Left ventricle myocardium superior (tissue), 1 donor: ENCODE data around the gene RAE1. TPM values are rescaled to one million over a fixed set of nuclear protein-coding genes. Genes with fewer than 3 reads are reported as not detected.

Source experiments
- ATAC-seq: fragments of 200-7000 bp; cut with Tn5 transposase; one replicate; pipeline ENCODE4 v1.9.1; 2020; ENCODE audit warnings: mild to moderate bottlenecking, moderate library complexity
- DNase-seq: peaks from one replicate; pipeline ENCODE4 v3.0.0-alpha.2; 2020
- intact Hi-C: fragments of 100-400 bp; cut with micrococcal nuclease; formaldehyde crosslinking; loops from one replicate; pipeline ENCODE4 v1.11.0; 2022
- total RNA-seq: library from RNA; stranded (reverse); fragmentation: NEBNext Ultra II Directional; extraction: Animal tissue kit (Norgen Biotek cat#: 25700); gene quantifications from one replicate; pipeline ENCODE4 v1.2.1, GENCODE V29; 2021
- donor health status: DM: no; HTN: yes; CAD: no; lungs with severe emphysema.

Gene RAE1
- total RNA-seq, 1 donor from 2014 or later = 15.1 TPM

DNA sequence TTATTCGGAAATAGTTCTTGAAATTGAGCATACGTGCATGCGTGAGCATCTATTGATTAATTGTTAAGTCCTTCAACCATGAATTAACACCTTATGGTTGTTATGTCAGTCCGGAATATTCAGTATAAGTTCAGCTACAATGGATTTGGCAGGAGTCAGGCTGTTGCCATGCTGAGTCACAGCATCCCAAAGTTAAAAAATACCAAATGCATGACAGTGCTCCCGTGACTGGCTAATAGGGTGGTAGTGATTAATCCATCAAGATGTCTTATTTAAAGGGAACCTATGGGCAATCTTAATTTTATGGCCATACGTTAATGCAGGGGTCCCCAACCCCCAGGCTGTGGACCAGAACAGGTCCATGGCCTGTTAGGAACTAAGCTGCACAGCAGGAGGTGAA lies 10.5 kb downstream of the RAE1 start:
- intact Hi-C loops = no loop called here
- ATAC-seq (no peak), DNase-seq (no peak)

DNA sequence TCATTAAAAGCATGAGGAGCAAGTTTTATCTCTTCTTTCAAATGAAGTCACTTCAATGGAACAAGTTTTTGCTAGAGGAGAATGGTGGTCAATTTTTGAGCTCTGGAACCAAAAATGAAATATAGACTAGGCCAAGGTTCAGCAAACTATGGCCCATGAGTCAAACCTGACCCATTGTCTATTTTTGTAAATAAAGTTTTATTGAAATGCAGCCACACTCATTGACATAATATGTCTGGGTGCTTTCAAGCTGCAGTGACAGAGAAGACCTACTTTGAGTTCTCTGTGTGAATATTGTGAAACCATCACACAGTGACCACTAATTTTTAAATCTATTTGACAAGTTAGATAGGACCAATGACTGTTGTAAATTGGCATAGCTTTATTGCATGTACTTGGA lies 13.4 kb downstream of the RAE1 start:
- ATAC-seq (no peak), DNase-seq (no peak)
- intact Hi-C loops = no loop called here

DNA sequence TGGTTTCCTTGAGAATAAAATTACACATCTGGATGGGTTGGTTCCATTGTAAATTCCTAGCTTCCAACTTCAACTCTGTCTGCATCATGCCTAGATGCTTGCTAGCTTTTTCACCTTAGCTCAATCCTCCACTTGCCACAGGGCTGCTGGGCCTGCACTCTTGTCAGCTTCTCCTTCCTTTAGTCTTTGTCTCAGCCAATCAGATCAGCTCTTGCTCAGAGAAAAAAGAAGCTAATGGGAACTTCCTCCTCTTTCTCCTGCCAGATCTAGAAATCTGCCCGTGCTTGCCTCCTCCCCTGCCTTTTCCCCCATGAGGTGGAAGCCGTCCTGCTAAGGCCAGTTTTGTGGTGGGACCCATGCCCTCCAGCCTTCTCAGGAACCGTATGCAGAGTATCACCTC lies 18.5 kb downstream of the RAE1 start:
- DNase-seq (no peak), ATAC-seq (no peak)
- intact Hi-C loops = no loop called here

DNA sequence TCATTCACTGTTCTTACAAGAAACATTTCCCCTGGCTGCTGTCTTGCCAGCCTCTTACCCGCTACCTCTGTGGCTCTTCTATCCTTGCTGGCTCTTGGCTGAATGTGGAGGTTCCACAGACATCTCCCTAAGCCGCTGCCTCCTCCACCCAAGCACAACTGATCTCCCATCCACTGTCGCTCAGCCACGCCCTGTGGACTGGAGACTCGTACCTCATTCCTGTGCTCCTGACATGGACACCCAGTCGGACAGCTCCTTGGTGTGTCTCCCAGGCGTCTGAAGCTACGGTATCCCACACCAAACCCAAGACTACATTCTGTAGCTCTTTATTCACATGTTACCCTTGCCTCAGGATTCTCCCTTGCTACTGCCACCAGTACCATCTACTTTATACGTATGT lies 19.3 kb downstream of the RAE1 start:
- intact Hi-C loops = no loop called here
- DNase-seq (no peak), ATAC-seq (no peak)

- intact Hi-C loops = no loop called here
- ATAC-seq = no peak
Measured at GRCh38 chr20:57371363-57371762, 20.3 kb downstream of the RAE1 start.

GRCh38 chr20:57372157-57372556 lies 21.1 kb downstream of the RAE1 start:
- DNase-seq = no peak
- no peak for ATAC-seq
- intact Hi-C loops = no loop called here

More at GRCh38 chr20:57371363-57371762, 20.3 kb downstream of the RAE1 start:
- DNase-seq = no peak

GRCh38 chr20:57372581-57373350 lies 21.7 kb downstream of the RAE1 start:
- DNase-seq = no peak
- no peak for ATAC-seq
- intact Hi-C loops = no loop called here

GRCh38 chr20:57374343-57374930 lies 23.4 kb downstream of the RAE1 start:
- intact Hi-C loops = no loop called here
- ATAC-seq = no peak
- DNase-seq = no peak

DNA sequence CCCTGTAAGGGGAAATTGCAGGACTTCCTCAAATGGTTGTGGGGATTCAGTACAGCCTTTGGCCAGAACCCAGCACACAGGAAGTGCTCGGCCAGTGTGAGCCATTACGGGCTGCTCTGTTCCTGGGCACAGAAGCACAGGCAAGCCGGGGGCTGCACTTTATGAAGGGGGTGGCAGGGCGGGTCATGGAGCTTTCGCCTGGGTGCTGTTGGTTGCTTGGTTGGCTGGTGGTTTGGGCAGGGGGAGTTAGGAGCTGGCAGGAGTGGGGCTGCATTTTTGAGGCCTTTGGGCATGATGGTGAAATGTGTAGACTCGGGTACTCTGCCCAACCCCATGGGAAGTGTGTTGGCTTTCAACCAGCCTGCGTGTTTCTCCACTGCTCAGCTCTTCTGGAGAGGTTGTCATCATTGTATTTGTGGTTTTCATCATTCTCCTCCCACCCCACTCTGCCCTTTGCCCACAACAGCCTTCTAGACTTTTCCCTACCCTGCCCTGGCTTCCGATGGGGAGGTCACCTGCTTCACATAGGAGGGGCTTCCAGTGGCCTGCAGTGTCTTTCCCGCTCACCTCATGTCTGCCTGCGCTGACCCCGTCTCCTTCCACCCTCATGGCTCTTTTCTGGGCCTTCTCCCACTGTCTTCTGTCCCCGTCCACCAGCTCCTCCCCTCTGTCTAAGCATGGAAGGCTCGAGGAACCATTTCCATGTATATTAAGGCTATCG lies 24.0 kb downstream of the RAE1 start:
- DNase-seq = no peak
- peak; percentile 80 for ATAC-seq
- intact Hi-C loops = no loop called here

DNA sequence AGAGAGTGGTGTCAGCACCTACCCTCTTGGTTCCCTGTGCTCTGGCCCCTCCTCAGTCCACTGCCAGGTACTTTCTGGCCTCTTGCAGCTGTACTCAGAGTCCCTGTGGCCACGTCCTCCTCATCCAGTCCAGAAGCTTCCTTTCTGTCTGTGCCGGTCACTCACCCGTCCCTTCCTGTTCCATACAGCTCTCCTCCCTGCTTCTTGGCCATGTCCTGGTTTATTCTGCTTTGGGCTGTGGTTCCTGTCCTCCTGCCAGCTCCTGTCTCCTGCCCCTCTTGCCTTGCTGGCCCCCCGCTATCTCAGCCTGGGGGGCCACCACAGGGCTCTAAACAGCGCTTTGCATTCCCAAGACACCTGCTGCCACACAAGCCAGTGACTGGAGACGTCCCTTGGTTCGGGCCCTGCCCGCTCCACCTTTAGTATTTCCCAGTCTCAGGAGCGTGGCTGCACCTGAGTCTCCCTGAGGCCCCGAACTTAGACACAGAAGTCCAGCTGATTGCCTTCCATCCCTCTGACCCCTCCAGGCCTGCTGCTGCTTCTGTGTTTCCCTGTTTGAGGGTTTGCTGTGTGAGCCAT lies 24.7 kb downstream of the RAE1 start:
- intact Hi-C loops = no loop called here
- DNase-seq (no peak), ATAC-seq (peak; percentile 44)

DNA sequence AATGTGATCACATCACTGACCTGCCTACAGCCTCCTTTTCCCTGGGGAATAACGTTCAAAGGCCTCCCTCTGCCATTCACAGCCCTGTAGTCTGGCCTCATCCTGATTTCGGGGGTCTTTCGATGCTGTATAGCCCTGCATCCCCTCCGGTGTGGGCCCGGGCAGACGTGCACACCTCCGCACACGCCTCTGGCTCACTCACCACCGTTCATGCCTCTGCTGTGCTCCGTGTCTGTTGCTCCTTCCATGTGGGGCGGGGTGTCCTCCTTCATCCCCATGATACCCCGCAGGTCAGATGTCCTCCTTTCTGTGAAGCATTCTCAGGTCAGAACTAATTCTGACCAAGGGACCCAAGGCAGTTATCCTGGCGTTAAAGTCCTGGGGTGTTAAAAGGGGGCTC lies 26.3 kb downstream of the RAE1 start:
- ATAC-seq = no peak
- DNase-seq = no peak

GRCh38 chr20:57378107-57378506 lies 27.1 kb downstream of the RAE1 start:
- intact Hi-C loops = no loop called here
- DNase-seq (no peak), ATAC-seq (no peak)

More for the DNA sequence above, 26.3 kb downstream of the RAE1 start:
- intact Hi-C loops = no loop called here

DNA sequence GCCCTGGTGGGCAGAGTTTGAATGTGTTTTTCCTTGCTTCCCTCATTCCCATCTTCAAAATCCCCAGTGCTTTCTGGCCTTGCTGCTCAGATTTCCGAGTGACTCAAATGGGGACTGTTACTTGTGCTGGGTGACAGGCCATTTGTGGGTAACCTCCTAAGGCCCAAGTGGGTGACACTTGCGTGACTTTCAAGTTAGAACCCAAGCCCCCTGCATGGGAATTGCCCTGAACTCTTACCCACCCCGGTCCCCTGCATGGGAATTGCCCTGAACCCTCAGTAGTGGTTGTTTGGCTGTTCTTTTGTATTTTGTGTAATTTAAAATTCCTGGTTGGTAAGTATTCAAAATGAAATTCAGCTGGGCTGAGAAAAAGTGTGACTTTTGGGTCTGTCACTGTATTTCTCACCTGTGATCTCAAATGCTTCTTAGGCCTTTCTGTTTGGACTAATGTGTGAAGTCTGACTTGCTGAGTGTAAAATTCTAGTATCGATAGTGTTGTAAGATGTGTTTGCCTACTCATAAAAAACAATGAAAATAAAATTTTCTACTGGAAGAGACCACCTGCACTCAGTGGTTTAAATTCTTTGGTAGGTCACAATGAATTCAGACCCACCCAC lies 27.7 kb downstream of the RAE1 start:
- ATAC-seq (no peak), DNase-seq (no peak)
- intact Hi-C loops = no loop called here

GRCh38 chr20:57379263-57379647 lies 28.2 kb downstream of the RAE1 start:
- intact Hi-C loops = no loop called here
- DNase-seq = no peak
- no peak for ATAC-seq

DNA sequence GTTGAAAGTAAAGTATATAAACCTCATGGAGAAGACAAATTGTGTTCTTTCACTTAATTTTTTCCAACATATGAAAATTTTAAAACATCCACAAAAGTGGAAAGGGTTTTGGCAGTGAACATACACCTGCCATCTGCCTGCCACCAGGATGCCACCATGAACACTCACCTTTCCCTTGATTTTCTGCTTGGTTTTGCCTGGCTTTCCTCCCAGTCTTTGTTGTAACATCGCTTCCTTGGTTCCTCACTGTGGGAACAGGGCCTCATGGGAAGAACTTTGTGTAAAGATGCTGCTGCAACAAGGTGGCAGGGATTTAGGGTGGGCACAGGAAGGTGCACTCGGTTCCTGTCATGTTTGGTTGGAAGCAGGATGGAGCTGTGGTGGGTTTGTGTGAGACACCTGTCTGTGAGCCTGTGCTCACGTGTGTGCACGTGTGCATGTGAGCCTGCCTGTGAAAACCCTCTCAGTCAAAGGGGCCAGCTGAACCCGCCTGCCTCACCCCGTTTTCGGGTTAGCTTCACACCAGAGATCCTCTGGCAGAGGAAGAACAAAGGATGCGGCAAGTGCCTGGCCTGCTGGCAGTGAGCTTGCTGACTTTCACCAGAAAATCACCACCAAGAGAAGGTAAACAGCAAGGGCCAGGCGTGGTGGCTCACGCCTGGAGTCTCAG lies 29.2 kb downstream of the RAE1 start:
- intact Hi-C loops = loop anchor here (10.0 kb wide), 1 partner anchor 55 kb away; no protein-coding TSS in a partner anchor
- no peak for DNase-seq
- no peak for ATAC-seq

DNA sequence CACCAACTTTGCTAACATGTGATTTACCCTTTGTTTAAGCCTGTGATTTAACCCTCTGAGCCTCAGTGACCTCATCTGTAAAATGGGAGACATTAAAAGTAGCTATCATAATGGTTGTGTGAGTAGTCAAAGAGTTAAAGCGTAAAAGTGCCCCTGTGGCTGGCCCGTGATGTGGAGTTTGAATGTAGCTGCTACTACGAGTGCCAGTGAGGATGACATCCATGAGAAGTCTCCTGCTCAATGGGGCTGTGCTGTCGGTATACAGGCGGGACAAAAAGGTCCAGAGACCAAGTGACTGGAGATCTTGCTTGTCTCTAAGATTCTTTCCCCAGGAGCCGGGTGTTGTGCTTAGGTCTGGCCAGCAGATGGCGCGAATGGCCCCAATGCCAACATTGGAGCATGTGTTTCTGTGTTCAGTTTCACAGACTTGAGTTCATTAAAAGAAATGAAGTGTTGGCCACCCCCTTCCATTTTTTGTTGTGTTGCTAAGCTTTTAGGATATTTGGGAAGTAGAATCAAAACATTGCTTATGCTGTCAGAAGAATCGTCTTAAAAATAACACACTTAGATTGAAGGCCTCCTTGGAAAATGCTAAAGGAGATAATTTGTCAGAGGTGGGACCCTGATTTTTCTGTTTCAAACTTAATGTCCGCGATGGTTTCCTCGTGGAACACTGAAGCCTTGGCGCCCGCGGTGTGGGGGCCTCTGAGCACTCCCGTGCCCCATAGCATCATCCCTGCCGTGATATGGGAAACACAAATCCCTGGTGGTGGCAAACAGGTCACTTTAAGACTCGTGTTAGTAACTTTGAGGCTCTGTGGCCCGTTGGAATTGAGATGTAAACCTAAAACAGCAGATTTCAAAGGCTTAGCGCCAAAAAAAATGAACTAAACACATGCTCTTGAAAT lies 30.8 kb downstream of the RAE1 start:
- ATAC-seq (peak; percentile 58), DNase-seq (peak; percentile 86)
- intact Hi-C loops = loop anchor here (2.0 to 10.0 kb wide), 2 partner anchors 53 to 113 kb away; no protein-coding TSS in a partner anchor

DNA sequence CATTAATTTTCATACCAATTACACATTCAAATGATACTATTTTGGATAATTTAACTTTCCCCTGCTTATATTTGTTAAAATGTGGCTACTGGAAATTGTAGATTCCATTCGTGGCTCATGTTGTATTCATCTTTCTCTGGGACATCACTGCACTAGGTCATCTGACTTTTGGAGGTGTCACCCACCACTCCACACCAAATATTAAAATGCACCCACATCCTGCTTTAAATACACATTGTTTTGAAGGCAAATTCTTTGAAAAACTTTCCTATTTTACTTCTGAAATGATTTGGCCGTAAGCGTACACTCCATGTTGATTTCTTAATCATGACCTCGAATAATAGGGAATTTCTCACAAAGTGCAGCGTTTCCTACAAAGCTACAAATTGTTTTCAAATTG lies 31.5 kb downstream of the RAE1 start:
- no peak for ATAC-seq
- intact Hi-C loops = loop anchor here (2.0 to 10.0 kb wide), 2 partner anchors 52 to 112 kb away; no protein-coding TSS in a partner anchor
- DNase-seq = no peak
